ENCODE measurements around the gene RSBN1L. TPM values are rescaled to one million over a fixed set of nuclear protein-coding genes. Genes with fewer than 3 reads are reported as not detected.

The RSBN1L gene
- total RNA-seq, 1 experiment from 2014 or later = 23.2 TPM

DNA sequence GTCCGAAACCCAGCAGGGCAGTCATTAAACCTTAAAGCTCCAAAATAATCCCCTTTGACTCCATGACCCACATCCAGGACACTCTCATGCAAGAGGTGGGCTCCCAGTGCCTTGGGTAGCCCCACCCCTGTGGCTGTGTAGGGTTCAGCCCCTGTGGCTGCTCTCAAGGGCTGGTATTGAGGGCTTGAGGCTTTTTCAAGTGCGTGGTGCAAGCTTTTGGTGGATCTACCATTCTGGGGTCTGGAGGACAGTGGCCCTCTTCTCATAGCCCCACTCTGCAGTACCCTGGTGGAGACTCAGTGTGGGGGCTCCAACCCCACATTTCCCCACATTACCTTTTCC, 50.5 kb downstream of the RSBN1L start:
- TF ChIP-seq CTCF (conservative IDR thresholded peaks at IDR 0.05; ENCODE audit: low read depth, low read length) (no peak), EZH2 (IDR thresholded peaks at IDR 0.05; ENCODE audit: borderline replicate concordance, low read depth, low read length, poor library complexity, severe bottlenecking) (no peak)
- DNase-seq (ENCODE audit: low spot score) = no peak
- ChIA-PET POLR2A (ENCODE audit: low non-redundant PET) (no interaction called here), CTCF (no interaction called here)
- Histone ChIP-seq H3K4me1 (ENCODE audit: insufficient read depth, low read length, poor library complexity, severe bottlenecking) (peaks cover 7% of the 10 kb centered on the region), H3K9me3 (ENCODE audit: low read depth, low read length, poor library complexity, severe bottlenecking) (no peaks in the 10 kb centered on the region), H3K27ac (ENCODE audit: low read depth, low read length, poor library complexity, severe bottlenecking) (no peak overlapping the region), H3K36me3 (ENCODE audit: insufficient read depth, low read length, poor library complexity, severe bottlenecking) (peaks cover 6% of the 10 kb centered on the region), H3K27me3 (replicated peaks; ENCODE audit: insufficient read depth, low read depth, low read length, poor library complexity) (no peaks in the 10 kb centered on the region), H3K4me3 (ENCODE audit: low read depth, low read length, poor library complexity, severe bottlenecking) (no peak overlapping the region)
- no TSS peak for BruUV-seq (replicated peaks)
- intact Hi-C loops (cut with micrococcal nuclease; ENCODE audit: unreplicated experiment) = no loop called here

DNA sequence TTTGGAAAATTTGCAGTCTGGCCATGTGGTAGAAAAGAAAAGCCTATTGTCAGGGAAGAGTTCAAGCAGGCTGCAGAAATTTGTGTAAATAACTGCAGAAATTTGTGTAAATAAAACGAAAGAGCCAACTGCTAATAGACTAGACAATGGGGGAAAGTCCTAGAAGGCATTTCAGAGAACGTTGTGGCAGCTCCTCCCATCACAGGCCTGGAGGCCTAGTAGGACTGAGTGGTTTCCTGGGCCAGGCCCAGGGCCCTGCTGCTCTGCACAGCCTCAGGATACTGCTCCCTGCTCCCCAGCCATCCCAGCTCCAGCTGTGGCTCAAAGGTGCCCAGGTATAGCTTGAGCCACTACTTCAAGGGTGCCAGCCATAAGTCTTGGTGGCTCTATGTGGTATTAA, 50.9 kb downstream of the RSBN1L start:
- no peaks in the 10 kb centered on the region for H3K27me3 ChIP-seq (replicated peaks; ENCODE audit: insufficient read depth, low read depth, low read length, poor library complexity)
- peaks cover 6% of the 10 kb centered on the region for H3K36me3 ChIP-seq (ENCODE audit: insufficient read depth, low read length, poor library complexity, severe bottlenecking)
- H3K9me3 ChIP-seq (ENCODE audit: low read depth, low read length, poor library complexity, severe bottlenecking) = no peaks in the 10 kb centered on the region
- no peak for DNase-seq (ENCODE audit: low spot score)
- peaks cover 7% of the 10 kb centered on the region for H3K4me1 ChIP-seq (ENCODE audit: insufficient read depth, low read length, poor library complexity, severe bottlenecking)
- POLR2A ChIA-PET (ENCODE audit: low non-redundant PET) = no interaction called here
- TF ChIP-seq CTCF (conservative IDR thresholded peaks at IDR 0.05; ENCODE audit: low read depth, low read length) = no peak
- no peak for TF ChIP-seq EZH2 (IDR thresholded peaks at IDR 0.05; ENCODE audit: borderline replicate concordance, low read depth, low read length, poor library complexity, severe bottlenecking)
- intact Hi-C loops (cut with micrococcal nuclease; ENCODE audit: unreplicated experiment) = no loop called here
- no TSS peak for BruUV-seq (replicated peaks)
- H3K27ac ChIP-seq (ENCODE audit: low read depth, low read length, poor library complexity, severe bottlenecking) = no peak overlapping the region
- H3K4me3 ChIP-seq (ENCODE audit: low read depth, low read length, poor library complexity, severe bottlenecking) = no peak overlapping the region
- CTCF ChIA-PET = interaction anchor here (0.6 kb wide), 1 partner anchor 51 kb away, joined by 3 read pairs; no protein-coding TSS in a partner anchor

GRCh38 chr7:77747718-77748117, 51.5 kb downstream of the RSBN1L start:
- POLR2A ChIA-PET (ENCODE audit: low non-redundant PET) = no interaction called here
- TF ChIP-seq EZH2 (IDR thresholded peaks at IDR 0.05; ENCODE audit: borderline replicate concordance, low read depth, low read length, poor library complexity, severe bottlenecking) = no peak
- no peak for TF ChIP-seq CTCF (conservative IDR thresholded peaks at IDR 0.05; ENCODE audit: low read depth, low read length)
- Histone ChIP-seq H3K4me3 (ENCODE audit: low read depth, low read length, poor library complexity, severe bottlenecking) (no peak overlapping the region), H3K27ac (ENCODE audit: low read depth, low read length, poor library complexity, severe bottlenecking) (no peak overlapping the region), H3K27me3 (replicated peaks; ENCODE audit: insufficient read depth, low read depth, low read length, poor library complexity) (no peaks in the 10 kb centered on the region), H3K36me3 (ENCODE audit: insufficient read depth, low read length, poor library complexity, severe bottlenecking) (peaks cover 6% of the 10 kb centered on the region), H3K4me1 (ENCODE audit: insufficient read depth, low read length, poor library complexity, severe bottlenecking) (peaks cover 7% of the 10 kb centered on the region), H3K9me3 (ENCODE audit: low read depth, low read length, poor library complexity, severe bottlenecking) (no peaks in the 10 kb centered on the region)
- BruUV-seq (replicated peaks) = no TSS peak
- intact Hi-C loops (cut with micrococcal nuclease; ENCODE audit: unreplicated experiment) = no loop called here
- DNase-seq (ENCODE audit: low spot score) = peak; percentile 18
- CTCF ChIA-PET = interaction anchor here (0.6 kb wide), 1 partner anchor 52 kb away, joined by 3 read pairs; no protein-coding TSS in a partner anchor
